ENCODE data around the gene PACRG.

PACRG gene

GRCh38 chr6:163057260-163057659, 329.5 kb downstream of the PACRG start:
- no peak for ATAC-seq

GRCh38 chr6:163062790-163063189, 335.0 kb downstream of the PACRG start:
- no peak for TF ChIP-seq TCF4 (CRISPR knock-in tag; IDR thresholded peaks at IDR 0.05; ENCODE audit: borderline replicate concordance)
- TF ChIP-seq TSHZ2 (CRISPR knock-in tag; IDR thresholded peaks at IDR 0.05) = no peak

More at GRCh38 chr6:163057260-163057659, 329.5 kb downstream of the PACRG start:
- TF ChIP-seq ZFP30 (CRISPR knock-in tag; IDR thresholded peaks at IDR 0.05) (no peak), ZNF70 (CRISPR knock-in tag; IDR thresholded peaks at IDR 0.05) (no peak), OSR1 (CRISPR knock-in tag; IDR thresholded peaks at IDR 0.05) (no peak), PPARA (CRISPR knock-in tag; IDR thresholded peaks at IDR 0.05; ENCODE audit: borderline replicate concordance) (no peak), TOX (CRISPR knock-in tag; IDR thresholded peaks at IDR 0.05; ENCODE audit: borderline replicate concordance) (no peak), ISL1 (CRISPR knock-in tag; IDR thresholded peaks at IDR 0.05) (no peak), TSHZ2 (CRISPR knock-in tag; IDR thresholded peaks at IDR 0.05) (no peak), ZNF565 (CRISPR knock-in tag; conservative IDR thresholded peaks at IDR 0.05; ENCODE audit: low read depth) (no peak), ESRRG (CRISPR knock-in tag; IDR thresholded peaks at IDR 0.05) (no peak), ARNTL (CRISPR knock-in tag; IDR thresholded peaks at IDR 0.05; ENCODE audit: borderline replicate concordance, low read depth) (no peak), SNAI2 (CRISPR knock-in tag; IDR thresholded peaks at IDR 0.05) (no peak), RARB (CRISPR knock-in tag; IDR thresholded peaks at IDR 0.05) (no peak)

GRCh38 chr6:163063561-163063960, 335.8 kb downstream of the PACRG start:
- TF ChIP-seq OSR1 (CRISPR knock-in tag; IDR thresholded peaks at IDR 0.05) (no peak), ZNF565 (CRISPR knock-in tag; conservative IDR thresholded peaks at IDR 0.05; ENCODE audit: low read depth) (no peak), PATZ1 (CRISPR knock-in tag; IDR thresholded peaks at IDR 0.05; ENCODE audit: borderline replicate concordance) (no peak), TCF4 (CRISPR knock-in tag; IDR thresholded peaks at IDR 0.05; ENCODE audit: borderline replicate concordance) (no peak), ZNF8 (CRISPR knock-in tag; IDR thresholded peaks at IDR 0.05) (no peak), GLIS3 (CRISPR knock-in tag; IDR thresholded peaks at IDR 0.05) (no peak), ZNF70 (CRISPR knock-in tag; IDR thresholded peaks at IDR 0.05) (no peak), TSHZ2 (CRISPR knock-in tag; IDR thresholded peaks at IDR 0.05) (no peak), ISL1 (CRISPR knock-in tag; IDR thresholded peaks at IDR 0.05) (no peak)
- no peak for ATAC-seq

More at GRCh38 chr6:163062790-163063189, 335.0 kb downstream of the PACRG start:
- ATAC-seq = no peak

GRCh38 chr6:163064397-163064796, 336.6 kb downstream of the PACRG start:
- ATAC-seq = no peak
- TF ChIP-seq OSR1 (CRISPR knock-in tag; IDR thresholded peaks at IDR 0.05) (no peak), ISL1 (CRISPR knock-in tag; IDR thresholded peaks at IDR 0.05) (no peak), ZNF8 (CRISPR knock-in tag; IDR thresholded peaks at IDR 0.05) (no peak), ESRRG (CRISPR knock-in tag; IDR thresholded peaks at IDR 0.05) (no peak), SNAI2 (CRISPR knock-in tag; IDR thresholded peaks at IDR 0.05) (no peak), TCF4 (CRISPR knock-in tag; IDR thresholded peaks at IDR 0.05; ENCODE audit: borderline replicate concordance) (no peak), ZFP30 (CRISPR knock-in tag; IDR thresholded peaks at IDR 0.05) (no peak), CSRNP3 (CRISPR knock-in tag; IDR thresholded peaks at IDR 0.05) (no peak), CREB5 (CRISPR knock-in tag; IDR thresholded peaks at IDR 0.05; ENCODE audit: low read depth) (no peak), PPARA (CRISPR knock-in tag; IDR thresholded peaks at IDR 0.05; ENCODE audit: borderline replicate concordance) (no peak), CSDC2 (CRISPR knock-in tag; IDR thresholded peaks at IDR 0.05) (no peak), ZC3H10 (CRISPR knock-in tag; IDR thresholded peaks at IDR 0.05) (no peak), TOX (CRISPR knock-in tag; IDR thresholded peaks at IDR 0.05; ENCODE audit: borderline replicate concordance) (no peak)
